Caco-2 (cell line): ENCODE results near the gene SMOC2. TPM values are rescaled to one million over a fixed set of nuclear protein-coding genes. Genes with fewer than 3 reads are reported as not detected.

Source experiments
- BruUV-seq: library from RNA; stranded (reverse); fragments of 400-500 nt; replicated peaks from 2 replicates; lab custom pipeline; 2021; lab: Mats Ljungman, UMichigan
- CTCF ChIA-PET: fragments of 300-600 bp; sonication (Branson Sonifier 250); formaldehyde crosslinking; loops from one replicate; lab custom pipeline; 2022; ENCODE audit warnings: antibody characterized with exemption; lab: Charles Lee
- POLR2A ChIA-PET: fragments of 300-600 bp; sonication (Branson Sonifier 250); formaldehyde crosslinking; loops from one replicate; lab custom pipeline; 2022; ENCODE audit warnings: antibody characterized with exemption; lab: Charles Lee
- DNase-seq, 2 experiments: peaks; one replicate each; pipeline versions ENCODE4 v3.0.0 to v3.0.0-alpha.2; 2020 to 2022
- H3K27me3 ChIP-seq: replicated peaks from 2 replicates; pipeline ENCODE4 v1.6.0; 2011; ENCODE audit warnings: low read length; ENCODE audit not compliant: control insufficient read depth, insufficient read depth
- H3K36me3 ChIP-seq: 2 replicates; pipeline ENCODE4 v1.5.1; 2011; ENCODE audit warnings: low read length; ENCODE audit not compliant: control insufficient read depth, insufficient read depth
- H3K4me1 ChIP-seq: fragments of 250-450 bp; sonication (Bioruptor Pico); 2 replicates; pipeline ENCODE4 v1.5.1; 2020; ENCODE audit warnings: mild to moderate bottlenecking
- H3K4me3 ChIP-seq: 2 replicates; pipeline ENCODE4 v1.5.1; 2011; ENCODE audit warnings: low read depth, mild to moderate bottlenecking, control low read depth, low read length
- H3K9me3 ChIP-seq: fragments of 250-450 bp; sonication (Bioruptor Pico); 2 replicates; pipeline ENCODE4 v1.5.1; 2020; ENCODE audit warnings: mild to moderate bottlenecking, moderate library complexity
- H3K27ac Mint-ChIP-seq: one replicate; pipeline ENCODE4 v1.8.0; 2022; ENCODE audit warnings: mixed read lengths; ENCODE audit not compliant: unreplicated experiment
- H3K27me3 Mint-ChIP-seq: one replicate; pipeline ENCODE4 v1.8.0; 2022; ENCODE audit warnings: mixed read lengths; ENCODE audit not compliant: insufficient read depth, unreplicated experiment
- H3K36me3 Mint-ChIP-seq: one replicate; pipeline ENCODE4 v1.8.0; 2022; ENCODE audit warnings: mild to moderate bottlenecking, mixed read lengths; ENCODE audit not compliant: insufficient read depth, unreplicated experiment
- H3K4me1 Mint-ChIP-seq: one replicate; pipeline ENCODE4 v1.8.0; 2022; ENCODE audit warnings: low read depth, mixed read lengths; ENCODE audit not compliant: unreplicated experiment
- H3K4me3 Mint-ChIP-seq: one replicate; pipeline ENCODE4 v1.8.0; 2022; ENCODE audit warnings: mild to moderate bottlenecking, moderate library complexity, mixed read lengths; ENCODE audit not compliant: unreplicated experiment
- H3K9me3 Mint-ChIP-seq: one replicate; pipeline ENCODE4 v1.8.0; 2022; ENCODE audit warnings: mixed read lengths; ENCODE audit not compliant: unreplicated experiment
- intact Hi-C: fragments of 100-400 bp; cut with micrococcal nuclease; formaldehyde crosslinking; loops from one replicate; pipeline ENCODE4 v1.10.0; 2022; ENCODE audit not compliant: unreplicated experiment
- total RNA-seq: library from RNA; stranded (reverse); gene quantifications from 2 replicates; pipeline ENCODE4 v1.2.3, GENCODE V29; 2022
- TF ChIP-seq, protein P1 (sequence below), 2 experiments: fragments of 200-600 bp in 1 of 2; IDR thresholded peaks; 1 replicate in 1 of 2; 2 replicates in 1 of 2; pipeline versions ENCODE4 v1.5.1 to v1.8.0; 2011 to 2022; ENCODE audit warnings: antibody characterized with exemption in 1 of 2, control low read depth in 1 of 2, inconsistent platforms in 1 of 2, low read depth in 1 of 2, low read length in 1 of 2, mild to moderate bottlenecking in 1 of 2, moderate library complexity in 1 of 2; ENCODE audit not compliant: insufficient read depth in 1 of 2, severe bottlenecking in 1 of 2, unreplicated experiment in 1 of 2

Gene SMOC2
- total RNA-seq, 1 experiment from 2014 or later = 2.8 TPM

GRCh38 chr6:168618546-168619315, 177.7 kb downstream of the SMOC2 start:
- Mint-ChIP-seq H3K4me3 (no peak overlapping the region), H3K9me3 (peaks cover 16% of the 10 kb centered on the region), H3K27me3 (no peaks in the 10 kb centered on the region), H3K27ac (no peak overlapping the region), H3K4me1 (no peaks in the 10 kb centered on the region), H3K36me3 (no peaks in the 10 kb centered on the region)
- Histone ChIP-seq H3K4me1 (no peaks in the 10 kb centered on the region), H3K27me3 (no peaks in the 10 kb centered on the region), H3K9me3 (peaks cover 7% of the 10 kb centered on the region), H3K4me3 (no peak overlapping the region), H3K36me3 (no peaks in the 10 kb centered on the region)
- intact Hi-C loops = loop anchor here (5.0 kb wide), 1 partner anchor 94 kb away; no protein-coding TSS in a partner anchor
- POLR2A ChIA-PET = no interaction called here
- CTCF ChIA-PET = interaction anchor here (1.0 kb wide), 1 partner anchor 95 kb away, joined by 3 read pairs; no protein-coding TSS in a partner anchor
- no TSS peak for BruUV-seq
- DNase-seq = no peak
- TF ChIP-seq, protein P1, sequence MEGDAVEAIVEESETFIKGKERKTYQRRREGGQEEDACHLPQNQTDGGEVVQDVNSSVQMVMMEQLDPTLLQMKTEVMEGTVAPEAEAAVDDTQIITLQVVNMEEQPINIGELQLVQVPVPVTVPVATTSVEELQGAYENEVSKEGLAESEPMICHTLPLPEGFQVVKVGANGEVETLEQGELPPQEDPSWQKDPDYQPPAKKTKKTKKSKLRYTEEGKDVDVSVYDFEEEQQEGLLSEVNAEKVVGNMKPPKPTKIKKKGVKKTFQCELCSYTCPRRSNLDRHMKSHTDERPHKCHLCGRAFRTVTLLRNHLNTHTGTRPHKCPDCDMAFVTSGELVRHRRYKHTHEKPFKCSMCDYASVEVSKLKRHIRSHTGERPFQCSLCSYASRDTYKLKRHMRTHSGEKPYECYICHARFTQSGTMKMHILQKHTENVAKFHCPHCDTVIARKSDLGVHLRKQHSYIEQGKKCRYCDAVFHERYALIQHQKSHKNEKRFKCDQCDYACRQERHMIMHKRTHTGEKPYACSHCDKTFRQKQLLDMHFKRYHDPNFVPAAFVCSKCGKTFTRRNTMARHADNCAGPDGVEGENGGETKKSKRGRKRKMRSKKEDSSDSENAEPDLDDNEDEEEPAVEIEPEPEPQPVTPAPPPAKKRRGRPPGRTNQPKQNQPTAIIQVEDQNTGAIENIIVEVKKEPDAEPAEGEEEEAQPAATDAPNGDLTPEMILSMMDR (IDR thresholded peaks at IDR 0.05; ENCODE audit: insufficient read depth in 1 of 2, low read depth in 1 of 2, low read length in 1 of 2, severe bottlenecking in 1 of 2, unreplicated experiment in 1 of 2) = no peak

- Histone ChIP-seq H3K4me3 (no peak overlapping the region), H3K9me3 (peaks cover 7% of the 10 kb centered on the region), H3K36me3 (no peaks in the 10 kb centered on the region), H3K4me1 (no peaks in the 10 kb centered on the region), H3K27me3 (no peaks in the 10 kb centered on the region)
- Mint-ChIP-seq H3K4me3 (no peak overlapping the region), H3K27me3 (no peaks in the 10 kb centered on the region), H3K4me1 (no peaks in the 10 kb centered on the region), H3K36me3 (no peaks in the 10 kb centered on the region), H3K9me3 (peaks cover 11% of the 10 kb centered on the region), H3K27ac (no peak overlapping the region)
- DNase-seq = no peak
- POLR2A ChIA-PET = no interaction called here
- no TSS peak for BruUV-seq
- CTCF ChIA-PET = no interaction called here
- TF ChIP-seq, protein P1 (IDR thresholded peaks at IDR 0.05; ENCODE audit: insufficient read depth in 1 of 2, low read depth in 1 of 2, low read length in 1 of 2, severe bottlenecking in 1 of 2, unreplicated experiment in 1 of 2) = no peak
- intact Hi-C loops = loop anchor here (5.0 kb wide), 1 partner anchor 93 kb away; no protein-coding TSS in a partner anchor
These were observed 178.8 kb downstream of the SMOC2 start for GRCh38 chr6:168619560-168620314.

- Histone ChIP-seq H3K27me3 (no peaks in the 10 kb centered on the region), H3K36me3 (no peaks in the 10 kb centered on the region), H3K9me3 (peaks cover 7% of the 10 kb centered on the region), H3K4me3 (no peak overlapping the region), H3K4me1 (no peaks in the 10 kb centered on the region)
- Mint-ChIP-seq H3K27ac (no peak overlapping the region), H3K4me3 (no peak overlapping the region), H3K9me3 (peaks cover 3% of the 10 kb centered on the region), H3K27me3 (no peaks in the 10 kb centered on the region), H3K4me1 (no peaks in the 10 kb centered on the region), H3K36me3 (no peaks in the 10 kb centered on the region)
- intact Hi-C loops = no loop called here
- ChIA-PET CTCF (no interaction called here), POLR2A (no interaction called here)
- BruUV-seq = no TSS peak
- DNase-seq = no peak
- TF ChIP-seq, protein P1 (IDR thresholded peaks at IDR 0.05; ENCODE audit: insufficient read depth in 1 of 2, low read depth in 1 of 2, low read length in 1 of 2, severe bottlenecking in 1 of 2, unreplicated experiment in 1 of 2) = no peak
These were observed 179.6 kb downstream of the SMOC2 start for GRCh38 chr6:168620578-168620977.
